Activated CD4-positive, alpha-beta T cell treated with anti-CD3 and anti-CD28 coated beads, Interleukin-2, amount 10 ng/mL, durations not matched to agents 7 days and 5 days (primary cell): ENCODE measurements around the gene IRF1. TPM values are rescaled to one million over a fixed set of nuclear protein-coding genes. Genes with fewer than 3 reads are reported as not detected.
A peak's percentile ranks its signal among the peaks of the same experiment; 100 is the strongest.

Source experiments
- CTCF ChIA-PET: fragments of 350-600 bp; sonication (Branson Sonifier 250); formaldehyde crosslinking; loops from one replicate; lab custom pipeline; 2021; ENCODE audit warnings: antibody characterized with exemption; lab: Charles Lee
- POLR2A ChIA-PET: fragments of 350-600 bp; sonication (Branson Sonifier 250); formaldehyde crosslinking; loops from one replicate; lab custom pipeline; 2021; ENCODE audit warnings: antibody characterized with exemption; lab: Charles Lee
- DNase-seq: peaks from one replicate; pipeline ENCODE4 v3.0.0-alpha.2; 2020
- H3K27ac Mint-ChIP-seq: one replicate; pipeline ENCODE4 v1.8.0; 2021; ENCODE audit warnings: mild to moderate bottlenecking, moderate library complexity, mixed read lengths
- H3K27me3 Mint-ChIP-seq: one replicate; pipeline ENCODE4 v1.8.0; 2021; ENCODE audit warnings: mixed read lengths
- H3K36me3 Mint-ChIP-seq: one replicate; pipeline ENCODE4 v1.8.0; 2021; ENCODE audit warnings: low read depth, mixed read lengths
- H3K4me1 Mint-ChIP-seq: one replicate; pipeline ENCODE4 v1.8.0; 2021; ENCODE audit warnings: mixed read lengths
- H3K4me3 Mint-ChIP-seq: one replicate; pipeline ENCODE4 v1.8.0; 2021; ENCODE audit warnings: mild to moderate bottlenecking, moderate library complexity, mixed read lengths
- H3K9me3 Mint-ChIP-seq: one replicate; pipeline ENCODE4 v1.8.0; 2021; ENCODE audit warnings: mixed read lengths
- total RNA-seq, 2 experiments: library from RNA; stranded (reverse); gene quantifications; one replicate each; pipeline ENCODE4 v1.2.3, GENCODE V29; 2021

IRF1 gene
- total RNA-seq, 2 experiments from 2014 or later = 289 to 302 TPM

DNA sequence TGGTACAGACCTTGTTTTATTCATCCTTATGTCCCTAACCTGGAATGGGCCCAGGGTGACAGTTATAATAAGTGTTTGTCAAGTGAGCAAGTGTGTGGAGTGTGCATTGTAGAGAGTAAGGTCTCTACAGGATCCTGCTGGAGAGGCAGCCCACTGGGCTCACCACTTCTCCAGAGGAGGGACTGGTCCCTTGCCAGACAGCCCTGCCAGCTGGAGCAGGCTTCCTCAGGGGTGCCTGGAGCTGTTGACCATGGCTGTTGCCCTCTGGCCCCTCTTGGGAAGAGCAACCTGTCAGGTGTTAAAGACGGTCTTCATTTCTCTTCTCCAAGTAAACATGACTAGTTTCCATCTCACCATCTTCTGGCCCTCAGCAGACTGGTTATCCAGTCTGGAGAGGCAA, 20.0 kb downstream of the IRF1 start:
- peaks cover 57% of the 10 kb centered on the region for H3K36me3 Mint-ChIP-seq
- H3K9me3 Mint-ChIP-seq = no peaks in the 10 kb centered on the region
- H3K27me3 Mint-ChIP-seq = no peaks in the 10 kb centered on the region
- no peak overlapping the region for H3K4me3 Mint-ChIP-seq
- H3K4me1 Mint-ChIP-seq = peaks cover 92% of the 10 kb centered on the region
- H3K27ac Mint-ChIP-seq = peak overlapping the region; percentile 28
- DNase-seq = no peak
- ChIA-PET POLR2A (no interaction called here), CTCF (interaction anchor here (0.8 to 5.0 kb wide), 12 partner anchors 10 to 84 kb away, joined by 3 to 17 read pairs (median 4); no protein-coding TSS in a partner anchor)

DNA sequence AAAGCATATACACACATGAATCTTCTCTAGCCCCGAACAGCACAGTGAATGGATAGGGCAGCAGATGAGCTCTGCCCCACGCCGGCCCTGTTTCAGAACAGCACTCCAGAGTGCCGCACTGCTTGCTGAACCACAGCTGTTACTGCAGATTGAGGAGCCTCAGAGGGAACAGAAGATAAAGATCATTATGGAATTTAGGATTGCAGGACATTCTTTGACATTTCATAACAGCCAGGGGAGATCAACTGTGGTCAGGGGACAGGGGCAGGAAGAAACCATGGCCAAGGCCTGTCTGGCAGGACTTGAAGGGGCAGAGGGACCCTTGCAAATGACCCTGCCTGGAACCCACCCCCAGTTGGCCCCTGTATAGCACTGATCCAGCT, 20.6 kb downstream of the IRF1 start:
- Mint-ChIP-seq H3K4me3 (no peak overlapping the region), H3K27ac (peak overlapping the region; percentile 28), H3K27me3 (no peaks in the 10 kb centered on the region), H3K36me3 (peaks cover 61% of the 10 kb centered on the region), H3K9me3 (no peaks in the 10 kb centered on the region), H3K4me1 (peaks cover 93% of the 10 kb centered on the region)
- CTCF ChIA-PET = interaction anchor here (0.9 to 2.7 kb wide), 9 partner anchors 10 to 83 kb away, joined by 3 to 13 read pairs (median 4); no protein-coding TSS in a partner anchor
- POLR2A ChIA-PET = no interaction called here
- peak; percentile 0 for DNase-seq

DNA sequence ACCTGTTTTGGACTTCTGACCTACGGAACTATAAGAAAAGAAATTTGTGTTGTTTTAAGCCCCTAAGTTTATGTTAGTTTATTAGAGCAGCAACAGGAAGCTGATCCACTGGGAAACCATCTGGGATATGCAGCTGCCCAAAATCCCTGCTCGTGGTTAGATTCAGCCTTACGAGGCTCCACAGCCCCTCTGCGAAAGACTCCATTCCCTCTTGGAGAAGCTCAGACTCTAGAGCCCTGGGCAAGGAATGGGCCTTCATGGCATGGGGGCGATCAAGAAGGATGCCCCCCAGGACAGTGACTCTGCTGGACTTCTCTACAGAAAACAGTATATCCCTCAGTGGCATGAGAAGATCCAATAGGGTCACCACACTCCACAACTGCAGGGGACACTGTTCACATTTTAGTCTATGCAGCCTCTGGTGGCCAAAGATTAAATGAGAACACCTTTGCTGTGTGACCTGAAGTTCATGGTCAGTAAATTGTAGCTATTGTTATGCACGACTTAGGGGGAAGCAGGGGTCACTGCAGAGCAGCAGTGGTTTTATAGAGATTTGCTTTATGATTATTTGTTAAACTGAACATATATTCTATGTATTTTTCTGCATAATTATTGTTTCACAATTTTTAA, 21.1 kb downstream of the IRF1 start:
- Mint-ChIP-seq H3K9me3 (no peaks in the 10 kb centered on the region), H3K4me3 (no peak overlapping the region), H3K27ac (peak overlapping the region; percentile 28), H3K36me3 (peaks cover 62% of the 10 kb centered on the region), H3K4me1 (peaks cover 93% of the 10 kb centered on the region), H3K27me3 (no peaks in the 10 kb centered on the region)
- ChIA-PET POLR2A (no interaction called here), CTCF (interaction anchor here (0.9 to 1.8 kb wide), 6 partner anchors 11 to 83 kb away, joined by 3 to 7 read pairs (median 4); no protein-coding TSS in a partner anchor)
- DNase-seq = peak; percentile 5

DNA sequence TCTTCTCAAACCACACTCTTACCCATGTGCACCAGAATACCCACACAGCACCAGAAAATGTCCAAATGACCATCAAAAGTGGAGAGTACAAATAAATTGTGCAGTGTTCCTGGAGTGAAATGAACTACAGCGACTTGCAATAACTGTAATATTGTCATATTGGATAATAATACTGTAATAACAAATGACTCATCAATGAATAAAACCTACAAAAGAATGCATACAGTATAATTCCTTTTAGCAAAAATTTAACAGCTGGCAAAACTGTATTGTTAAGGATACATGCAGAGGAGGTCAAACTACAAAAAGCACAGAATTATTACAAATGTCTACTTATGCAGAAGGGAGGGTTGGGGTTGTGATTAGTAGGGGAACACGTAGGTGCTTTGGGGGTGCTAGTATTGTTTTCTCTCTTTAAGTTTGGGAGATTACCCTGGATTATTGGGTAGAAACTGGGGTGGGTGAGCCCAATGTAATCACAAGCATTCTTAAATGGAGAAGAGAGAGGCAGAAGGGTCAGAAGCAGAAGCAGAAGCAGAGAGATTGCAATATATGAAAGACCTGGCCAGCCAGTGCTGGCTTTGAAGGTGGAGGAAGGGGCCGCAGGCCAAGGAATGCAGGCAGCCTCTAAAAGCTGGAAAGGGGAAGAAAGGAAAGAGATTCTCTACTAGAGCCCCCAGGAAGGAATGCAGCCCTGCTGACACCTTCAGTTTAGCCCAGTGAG, 21.8 kb downstream of the IRF1 start:
- peak; percentile 1 for DNase-seq
- Mint-ChIP-seq H3K9me3 (no peaks in the 10 kb centered on the region), H3K4me1 (peaks cover 95% of the 10 kb centered on the region), H3K27me3 (no peaks in the 10 kb centered on the region), H3K36me3 (peaks cover 62% of the 10 kb centered on the region), H3K4me3 (no peak overlapping the region), H3K27ac (no peak overlapping the region)
- ChIA-PET CTCF (interaction anchor here (1.1 to 1.8 kb wide), 3 partner anchors 12 to 82 kb away, joined by 3 to 5 read pairs (median 4); no protein-coding TSS in a partner anchor), POLR2A (no interaction called here)

DNA sequence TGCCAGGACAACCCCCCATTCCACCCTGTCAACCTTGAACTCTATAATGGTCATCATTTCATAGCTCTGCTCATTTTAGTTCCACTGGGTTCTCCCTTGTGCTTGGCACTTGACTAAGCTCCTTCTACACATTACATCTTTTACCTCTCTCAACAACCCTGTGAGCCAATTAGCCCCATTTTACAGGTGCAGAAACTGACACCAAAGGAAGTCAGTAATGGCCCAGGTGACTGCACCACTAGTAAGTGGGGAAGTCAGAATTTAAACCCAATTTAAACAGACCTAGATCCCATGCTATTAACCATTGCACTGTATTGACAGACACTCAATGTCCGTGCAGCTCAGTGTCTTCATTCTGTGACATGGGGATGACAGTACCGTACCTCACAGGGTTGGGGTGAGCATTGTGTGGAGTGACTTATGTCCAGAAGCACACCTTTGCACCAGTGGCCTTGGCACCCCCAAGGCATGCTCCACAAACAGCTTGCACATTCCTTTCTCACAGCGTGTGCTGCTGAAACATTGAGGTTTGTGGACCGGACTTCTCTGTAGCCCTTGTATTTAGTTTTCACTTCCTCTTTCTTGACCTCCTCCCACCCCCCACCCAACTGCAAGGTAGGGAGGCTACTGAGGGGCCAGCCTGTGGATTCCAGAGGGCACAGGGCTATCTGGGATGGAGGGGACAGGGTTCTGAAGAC, 23.1 kb downstream of the IRF1 start:
- Mint-ChIP-seq H3K27me3 (no peaks in the 10 kb centered on the region), H3K27ac (peak overlapping the region; percentile 87), H3K36me3 (peaks cover 69% of the 10 kb centered on the region), H3K4me3 (peak overlapping the region; percentile 13), H3K4me1 (peaks cover 96% of the 10 kb centered on the region), H3K9me3 (no peaks in the 10 kb centered on the region)
- peak; percentile 7 for DNase-seq
- POLR2A ChIA-PET = interaction anchor here (1.8 to 2.1 kb wide), 2 partner anchors 13 to 41 kb away, joined by 15 to 19 read pairs; no protein-coding TSS in a partner anchor
- CTCF ChIA-PET = interaction anchor here (1.3 to 5.0 kb wide), 13 partner anchors 11 to 81 kb away, joined by 3 to 53 read pairs (median 6); no protein-coding TSS in a partner anchor

DNA sequence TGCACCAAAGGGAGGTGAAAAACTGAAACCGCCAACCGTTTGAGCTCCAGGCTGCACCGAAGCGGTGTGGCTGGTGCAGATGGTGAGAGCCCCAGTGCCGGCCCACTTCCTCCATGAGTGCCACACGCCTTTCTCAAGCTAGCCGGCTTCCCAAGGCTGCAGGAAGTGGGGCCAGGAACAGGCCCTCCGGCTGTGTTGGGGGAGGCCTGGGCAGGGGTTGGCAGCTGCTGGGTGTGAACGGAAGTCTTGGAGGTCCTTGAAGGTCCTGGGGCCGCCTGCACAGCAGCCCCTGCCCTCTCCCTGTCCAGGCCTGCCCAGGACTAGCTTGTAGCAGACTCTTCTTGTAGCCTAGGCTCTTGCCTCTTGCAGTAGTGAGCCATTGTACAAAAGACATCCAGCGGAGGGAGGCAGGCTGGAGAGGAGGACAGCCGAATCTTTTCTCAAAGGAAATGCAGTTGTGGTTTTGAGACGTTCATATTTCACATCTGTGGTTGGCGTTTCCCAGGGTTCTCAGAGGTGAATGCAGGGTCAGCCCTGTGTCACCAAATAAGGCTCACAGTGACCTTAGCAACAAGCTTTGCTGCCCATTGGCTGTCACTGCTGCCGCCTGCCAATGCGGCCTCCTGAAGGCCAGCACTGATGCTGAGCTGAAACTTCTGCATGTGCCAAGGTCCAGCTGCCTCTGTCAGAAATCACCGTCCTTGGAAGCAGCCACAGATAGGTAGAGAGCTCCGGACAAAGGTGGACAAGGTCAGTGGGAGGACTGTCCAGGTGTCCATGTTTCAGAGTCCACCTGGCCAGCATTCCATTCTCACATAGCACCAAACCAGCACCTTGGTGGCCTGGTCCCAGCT, 23.9 kb downstream of the IRF1 start:
- Mint-ChIP-seq H3K36me3 (peaks cover 74% of the 10 kb centered on the region), H3K4me3 (peak overlapping the region; percentile 67), H3K27ac (peak overlapping the region; percentile 87), H3K9me3 (no peaks in the 10 kb centered on the region), H3K27me3 (no peaks in the 10 kb centered on the region), H3K4me1 (peaks cover 96% of the 10 kb centered on the region)
- ChIA-PET CTCF (interaction anchor here (0.9 to 5.0 kb wide), 18 partner anchors 9 to 80 kb away, joined by 3 to 53 read pairs (median 6); no protein-coding TSS in a partner anchor), POLR2A (interaction anchor here (0.8 to 3.3 kb wide), 7 partner anchors 10 to 40 kb away, joined by 3 to 25 read pairs (median 10); partner anchors contain the start of gene IRF1)
- DNase-seq = peak; percentile 83

DNA sequence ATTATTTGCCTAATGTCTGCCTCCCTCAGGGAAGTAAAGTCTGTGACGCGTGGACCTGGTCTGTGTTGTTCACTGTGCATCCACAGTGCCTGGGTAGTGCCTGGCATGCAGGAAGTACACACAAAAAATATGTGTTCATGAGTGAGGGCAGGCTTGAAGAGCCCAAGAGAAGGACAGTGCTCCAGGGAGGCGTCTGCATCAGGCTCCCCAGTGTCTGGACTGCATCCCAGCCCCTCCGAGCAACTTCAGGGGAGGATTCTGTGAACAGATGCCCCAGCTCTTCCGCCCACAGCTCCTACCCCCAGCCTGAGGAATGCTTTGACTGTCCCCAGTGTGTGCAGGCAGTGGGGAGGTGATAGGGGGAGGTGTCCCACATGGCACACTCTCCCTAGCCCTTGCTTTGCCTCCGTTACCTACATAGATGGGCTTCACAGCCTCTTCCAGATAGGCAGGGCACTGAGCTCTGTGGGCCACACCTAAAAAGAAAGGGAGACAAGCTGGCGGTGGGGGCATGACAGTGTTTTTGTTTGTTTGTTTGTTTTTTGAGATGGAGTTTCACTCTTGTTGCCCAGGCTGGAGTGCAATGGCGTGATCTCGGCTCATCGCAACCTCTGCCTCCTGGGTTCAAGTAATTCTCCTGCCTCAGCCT, 25.4 kb downstream of the IRF1 start:
- Mint-ChIP-seq H3K4me3 (peak overlapping the region; percentile 67), H3K9me3 (no peaks in the 10 kb centered on the region), H3K27ac (peak overlapping the region; percentile 87), H3K36me3 (peaks cover 74% of the 10 kb centered on the region), H3K4me1 (peaks cover 95% of the 10 kb centered on the region), H3K27me3 (no peaks in the 10 kb centered on the region)
- DNase-seq = no peak
- ChIA-PET CTCF (interaction anchor here (0.7 to 5.0 kb wide), 19 partner anchors 9 to 81 kb away, joined by 3 to 53 read pairs (median 4); partner anchors contain the start of gene IRF1), POLR2A (interaction anchor here (1.3 to 3.3 kb wide), 2 partner anchors 25 to 54 kb away, joined by 3 to 25 read pairs; partner anchors contain the start of gene IRF1)

DNA sequence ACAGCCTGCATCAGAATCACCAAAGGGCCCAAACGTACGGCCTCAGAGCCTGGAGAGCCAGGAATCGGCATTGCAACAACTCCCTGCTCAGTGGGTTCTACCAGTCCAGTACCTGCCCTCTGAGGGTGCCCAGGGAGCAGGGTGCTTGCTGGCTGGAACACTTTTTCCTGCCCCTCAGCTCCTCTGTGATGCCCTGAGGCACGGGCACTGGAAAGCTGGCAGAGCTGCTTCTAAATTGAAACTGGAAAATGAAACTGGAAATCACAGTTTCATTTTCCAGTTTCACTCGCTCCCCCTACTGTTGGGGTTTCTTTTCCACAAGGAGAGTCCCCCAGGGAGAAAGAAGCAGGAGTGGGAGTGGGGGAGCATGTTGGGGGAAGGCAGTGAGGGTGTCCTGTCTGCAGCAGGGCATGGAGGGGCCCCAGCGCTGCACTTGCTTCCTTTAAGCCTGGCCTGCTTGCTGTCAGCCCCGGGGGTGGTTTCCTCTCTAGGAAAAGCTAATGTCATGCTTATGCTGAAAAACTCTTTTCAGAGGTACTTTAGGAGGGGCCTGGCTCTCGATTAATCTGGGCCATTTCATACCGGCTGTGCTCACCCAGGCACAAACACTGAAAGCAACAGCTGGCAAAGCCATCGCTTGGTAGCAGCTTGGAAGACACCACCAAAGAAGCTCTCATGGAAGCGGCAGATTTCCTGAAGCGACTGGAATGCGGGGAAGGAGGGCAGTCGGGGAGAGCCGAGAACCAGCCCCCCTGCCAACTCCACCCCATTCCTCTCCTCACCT, 26.2 kb downstream of the IRF1 start:
- no peaks in the 10 kb centered on the region for H3K9me3 Mint-ChIP-seq
- peak; percentile 50 for DNase-seq
- H3K27ac Mint-ChIP-seq = peak overlapping the region; percentile 87
- ChIA-PET POLR2A (interaction anchor here (0.6 to 3.3 kb wide), 7 partner anchors 8 to 971 kb away, joined by 3 to 25 read pairs (median 3); partner anchors contain the start of gene IRF1), CTCF (interaction anchor here (0.7 to 5.0 kb wide), 15 partner anchors 9 to 80 kb away, joined by 3 to 53 read pairs (median 4); partner anchors contain the start of gene IRF1)
- peaks cover 95% of the 10 kb centered on the region for H3K4me1 Mint-ChIP-seq
- peak overlapping the region; percentile 67 for H3K4me3 Mint-ChIP-seq
- peaks cover 72% of the 10 kb centered on the region for H3K36me3 Mint-ChIP-seq
- H3K27me3 Mint-ChIP-seq = no peaks in the 10 kb centered on the region

DNA sequence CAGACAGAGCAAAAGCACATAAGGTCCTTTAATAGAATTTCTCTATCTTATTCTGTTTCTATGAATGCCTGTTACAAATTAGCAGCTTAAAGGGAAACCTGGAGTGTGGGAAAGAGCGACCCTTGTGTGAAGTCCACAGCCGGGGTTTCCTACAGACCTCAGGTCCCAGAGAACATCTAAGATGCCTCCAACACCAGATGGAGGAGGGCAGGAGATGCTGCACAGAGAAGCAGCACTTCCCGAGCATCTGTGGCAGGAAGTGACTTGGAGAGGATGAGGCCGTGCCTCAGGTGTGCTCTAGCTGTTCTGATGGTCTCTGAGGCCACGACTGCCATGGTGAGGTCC, 26.8 kb downstream of the IRF1 start:
- CTCF ChIA-PET = interaction anchor here (1.0 to 5.0 kb wide), 11 partner anchors 8 to 52 kb away, joined by 3 to 53 read pairs (median 4); partner anchors contain the start of gene IRF1
- Mint-ChIP-seq H3K4me1 (peaks cover 95% of the 10 kb centered on the region), H3K36me3 (peaks cover 69% of the 10 kb centered on the region), H3K27ac (peak overlapping the region; percentile 87), H3K9me3 (no peaks in the 10 kb centered on the region), H3K27me3 (no peaks in the 10 kb centered on the region), H3K4me3 (peak overlapping the region; percentile 67)
- POLR2A ChIA-PET = interaction anchor here (0.6 to 3.3 kb wide), 7 partner anchors 7 to 970 kb away, joined by 3 to 25 read pairs (median 3); partner anchors contain the start of gene IRF1
- DNase-seq = no peak
